ENCODE measurements around the gene MT1HL1.
"Not testable (repeated sequence)": the region's sequence is repeated elsewhere in the genome, so short reads cannot be mapped to it uniquely, and the experiment has no call there.

Gene MT1HL1

GRCh38 chr1:237016626-237017025 lies 12.4 kb upstream of the MT1HL1 start:
- DNase-seq (ENCODE audit: low read depth) = no peak

- no peak for DNase-seq (ENCODE audit: low read depth)
These were observed 9.4 kb upstream of the MT1HL1 start for GRCh38 chr1:237013608-237014007.

GRCh38 chr1:237012788-237013383 lies 8.6 kb upstream of the MT1HL1 start:
- DNase-seq (ENCODE audit: low read depth) = no peak

GRCh38 chr1:237012361-237012760 lies 8.1 kb upstream of the MT1HL1 start:
- no peak for DNase-seq (ENCODE audit: low read depth)

GRCh38 chr1:237011432-237011831 lies 7.2 kb upstream of the MT1HL1 start:
- no peak for DNase-seq (ENCODE audit: low read depth)

GRCh38 chr1:237009611-237010010 lies 5.4 kb upstream of the MT1HL1 start:
- no peak for DNase-seq (ENCODE audit: low read depth)

GRCh38 chr1:237007147-237007881 lies 3.1 kb upstream of the MT1HL1 start:
- no peak for DNase-seq (ENCODE audit: low read depth)

GRCh38 chr1:237005674-237006073 lies 1.4 kb upstream of the MT1HL1 start:
- no peak for DNase-seq (ENCODE audit: low read depth)

- no peak for DNase-seq (ENCODE audit: low read depth)
These were observed 725 bp downstream of the MT1HL1 start for GRCh38 chr1:237003516-237003915.

- no peak for DNase-seq (ENCODE audit: low read depth)
These were observed 4.0 kb downstream of the MT1HL1 start for GRCh38 chr1:237000191-237000590.

- DNase-seq (ENCODE audit: low read depth) = no peak
These were observed 5.7 kb downstream of the MT1HL1 start for GRCh38 chr1:236998546-236998945.

GRCh38 chr1:236997882-236998281 lies 6.4 kb downstream of the MT1HL1 start:
- DNase-seq (ENCODE audit: low read depth) = no peak

- no peak for DNase-seq (ENCODE audit: low read depth)
These were observed 6.9 kb downstream of the MT1HL1 start for GRCh38 chr1:236997361-236997760.

- DNase-seq (ENCODE audit: low read depth) = no peak
These were observed 9.8 kb downstream of the MT1HL1 start for GRCh38 chr1:236994450-236994849.

GRCh38 chr1:236992449-236992848 lies 11.8 kb downstream of the MT1HL1 start:
- no peak for DNase-seq (ENCODE audit: low read depth)

GRCh38 chr1:236990052-236990445 lies 14.2 kb downstream of the MT1HL1 start:
- DNase-seq (ENCODE audit: low read depth) = no peak

- no peak for DNase-seq (ENCODE audit: low read depth)
These were observed 14.8 kb downstream of the MT1HL1 start for GRCh38 chr1:236989290-236990051.

GRCh38 chr1:236983818-236984217 lies 20.4 kb downstream of the MT1HL1 start:
- no peak for DNase-seq (ENCODE audit: low read depth)

GRCh38 chr1:236982380-236982779 lies 21.9 kb downstream of the MT1HL1 start:
- no peak for DNase-seq (ENCODE audit: low read depth)

- not testable (repeated sequence) for DNase-seq (ENCODE audit: low read depth)
These were observed 22.8 kb downstream of the MT1HL1 start for GRCh38 chr1:236981431-236981830.

GRCh38 chr1:236980673-236981072 lies 23.6 kb downstream of the MT1HL1 start:
- DNase-seq (ENCODE audit: low read depth) = no peak

- DNase-seq (ENCODE audit: low read depth) = no peak
These were observed 24.9 kb downstream of the MT1HL1 start for GRCh38 chr1:236979149-236979900.
